Fibroblast of skin of scalp (primary cell): ENCODE measurements around the gene ZNF536.
A peak's percentile ranks its signal among the peaks of the same experiment; 100 is the strongest.
"Not testable (repeated sequence)": the region's sequence is repeated elsewhere in the genome, so short reads cannot be mapped to it uniquely, and the experiment has no call there.

Experiments
- DNase-seq: peaks from one replicate; pipeline ENCODE4 v3.0.0-alpha.2; 2013

The ZNF536 gene

GRCh38 chr19:30420316-30420715 is 48.1 kb downstream of the ZNF536 start:
- DNase-seq, result no peak

GRCh38 chr19:30420881-30421280 is 48.7 kb downstream of the ZNF536 start:
- no peak for DNase-seq

DNA sequence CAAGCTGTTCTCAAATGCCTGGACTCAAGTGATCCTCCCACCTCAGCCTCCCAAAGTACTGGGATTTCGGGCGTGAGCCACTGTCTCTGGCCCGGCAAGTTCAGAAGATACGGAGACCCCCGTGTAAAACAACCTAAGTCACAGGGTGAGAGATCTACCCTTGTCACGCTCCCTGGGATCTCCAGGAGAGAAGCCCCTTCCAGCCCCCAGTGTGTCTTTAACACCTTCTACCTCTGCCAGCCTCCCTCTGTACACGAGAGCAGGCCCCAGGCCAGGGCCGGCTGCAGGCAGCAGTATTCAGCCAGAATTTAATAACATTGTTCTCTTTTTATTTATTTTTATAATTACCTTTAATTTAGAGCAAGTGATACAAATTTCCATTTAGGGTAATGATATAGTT is 49.4 kb downstream of the ZNF536 start:
- no peak for DNase-seq

GRCh38 chr19:30423481-30423880 is 51.3 kb downstream of the ZNF536 start:
- no peak for DNase-seq

DNA sequence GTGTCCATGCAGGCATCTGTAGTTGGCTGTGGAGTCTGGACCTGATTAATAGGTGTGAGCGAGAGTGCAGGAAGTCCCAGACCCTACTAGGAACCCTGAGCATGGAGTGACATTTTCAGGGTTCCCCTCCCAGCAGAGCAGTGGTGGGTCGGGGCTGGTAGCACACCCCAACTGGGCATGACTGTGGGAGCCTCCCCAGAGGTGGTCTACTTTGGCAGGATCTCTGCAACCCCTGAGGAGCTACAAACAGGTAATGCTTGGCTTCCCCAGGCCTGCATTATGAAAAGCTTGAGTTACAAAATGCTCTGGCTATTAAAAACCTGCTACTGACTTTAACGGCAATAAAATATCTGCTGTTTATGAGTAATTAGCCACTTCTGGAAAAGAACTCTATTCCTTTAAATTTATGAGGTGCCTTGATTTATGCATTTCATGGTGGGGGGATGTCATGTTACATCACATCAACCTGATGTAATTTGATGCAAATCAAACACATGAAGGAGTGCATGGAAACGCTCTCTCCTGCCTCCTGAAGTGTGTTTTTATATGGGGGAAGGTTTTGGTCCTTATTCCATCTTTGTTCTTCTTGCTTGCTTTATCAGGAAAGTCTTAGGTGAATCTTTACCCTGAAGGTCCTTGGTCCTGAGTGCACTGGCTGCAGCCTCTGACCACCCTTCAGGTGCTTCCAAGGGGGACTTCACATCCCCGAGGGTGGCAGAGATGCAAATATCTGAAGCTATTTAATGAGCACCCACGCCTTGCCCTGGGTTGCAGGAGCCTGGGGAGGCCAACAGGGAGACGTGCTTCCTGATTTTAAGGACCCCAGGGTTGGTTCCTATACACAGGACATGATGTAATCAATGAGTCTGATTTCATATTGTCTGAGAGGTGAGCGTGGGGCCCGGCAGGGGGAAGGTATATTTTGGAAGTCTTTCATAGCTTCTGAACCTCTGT is 54.0 kb downstream of the ZNF536 start:
- no peak for DNase-seq

DNA sequence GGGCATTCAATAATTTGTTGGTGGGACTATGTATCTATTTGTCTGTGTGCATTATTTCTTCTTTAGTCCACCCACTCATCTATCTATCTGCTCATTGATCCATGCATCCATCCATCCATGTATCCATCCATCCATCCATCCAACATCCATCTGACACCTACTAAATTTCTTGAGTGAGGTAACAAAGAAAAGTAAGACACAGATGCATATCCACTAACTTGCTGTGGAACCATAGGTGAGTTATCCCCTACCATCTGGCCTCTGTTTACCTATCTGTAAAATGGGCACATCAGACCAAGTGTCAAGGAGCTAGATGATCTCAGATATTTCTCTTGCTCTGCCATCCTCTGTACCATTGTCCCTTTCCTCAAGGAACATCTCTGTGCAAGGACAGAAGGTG is 54.7 kb downstream of the ZNF536 start:
- DNase-seq, result no peak

DNA sequence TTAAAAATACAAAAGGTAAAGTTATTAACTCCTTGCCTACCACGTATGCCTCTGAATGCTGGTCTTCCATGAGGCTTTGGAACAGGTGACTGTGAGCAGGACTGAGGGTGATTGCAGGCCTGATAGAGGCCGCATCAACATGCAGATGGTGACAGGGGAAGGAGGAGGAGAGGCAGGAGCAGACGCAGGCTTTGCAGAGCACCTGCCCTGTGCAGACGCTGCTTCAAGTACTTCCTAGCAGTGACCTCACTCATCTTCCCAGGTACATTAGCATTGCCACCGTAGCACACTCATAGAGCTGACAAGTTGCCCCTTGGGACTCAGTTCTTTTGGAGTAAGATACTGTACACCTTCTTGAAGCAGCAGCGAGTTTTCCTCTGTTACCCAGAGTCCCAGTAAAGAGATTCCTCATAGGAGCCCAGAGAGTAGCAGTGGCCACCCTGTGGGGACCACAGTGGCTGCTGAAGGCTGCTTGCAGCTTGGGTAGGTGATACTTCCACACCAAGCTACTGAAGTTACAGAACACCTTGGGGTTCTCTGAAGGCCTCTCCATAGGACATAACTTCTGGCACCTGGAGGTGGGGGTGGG is 56.0 kb downstream of the ZNF536 start:
- no peak for DNase-seq

- DNase-seq, result no peak
These were observed 56.7 kb downstream of the ZNF536 start for GRCh38 chr19:30428844-30429243.

GRCh38 chr19:30430206-30430734 is 58.1 kb downstream of the ZNF536 start:
- no peak for DNase-seq

DNA sequence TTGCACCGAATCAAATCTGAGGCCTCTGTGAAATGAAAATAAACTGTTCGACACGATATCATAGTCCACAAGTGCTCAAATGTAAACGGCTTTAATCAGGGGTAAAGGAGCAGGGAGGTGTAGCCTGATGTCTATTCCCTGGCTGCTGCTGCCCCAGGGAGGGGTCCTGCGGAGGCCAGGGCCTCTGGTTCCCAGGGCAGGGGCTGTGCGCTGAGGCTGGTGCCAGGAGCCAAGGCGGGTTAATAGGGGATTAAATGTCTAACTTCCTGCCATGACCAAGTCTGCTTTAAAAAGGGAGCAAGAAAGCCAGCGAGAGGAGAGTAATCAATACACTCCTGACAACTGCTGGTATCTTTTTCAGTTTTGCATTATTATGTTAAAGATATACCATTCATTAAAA is 59.4 kb downstream of the ZNF536 start:
- no peak for DNase-seq

DNA sequence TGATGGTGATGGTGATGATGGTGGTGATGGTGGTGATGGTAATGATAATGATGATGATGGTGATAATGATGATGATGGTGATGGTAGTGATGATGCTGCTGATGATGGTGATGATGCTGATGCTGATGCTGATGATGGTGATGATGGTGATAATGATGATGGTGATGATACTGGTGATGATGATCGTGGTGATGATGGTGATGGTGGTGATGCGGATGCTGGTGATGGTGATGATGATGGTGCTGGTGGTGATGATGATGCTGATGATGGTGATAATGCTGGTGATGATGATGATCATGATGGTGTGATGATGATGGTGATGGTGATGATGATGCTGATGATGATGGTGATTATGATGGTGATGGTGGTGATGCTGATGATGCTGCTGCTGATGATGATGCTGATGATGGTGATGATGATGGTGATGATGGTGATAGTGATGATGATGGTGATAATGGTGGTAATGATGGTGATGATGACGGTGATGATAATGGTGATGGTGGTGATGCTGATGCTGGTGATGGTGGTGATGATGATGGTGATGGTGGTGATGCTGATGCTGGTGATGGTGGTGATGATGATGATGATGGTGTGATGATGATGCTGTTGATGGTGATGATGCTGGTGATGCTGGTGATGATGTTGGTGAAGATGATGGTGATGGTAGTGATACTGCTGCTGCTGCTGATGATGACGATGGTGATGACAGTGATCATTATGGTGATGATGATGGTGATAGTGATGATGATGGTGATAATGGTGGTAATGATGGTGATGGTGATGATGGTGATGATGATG is 62.8 kb downstream of the ZNF536 start:
- DNase-seq, result no peak

- DNase-seq, result no peak
These were observed 65.7 kb downstream of the ZNF536 start for GRCh38 chr19:30437869-30438268.

- no peak for DNase-seq
These were observed 67.1 kb downstream of the ZNF536 start for GRCh38 chr19:30439310-30439709.

DNA sequence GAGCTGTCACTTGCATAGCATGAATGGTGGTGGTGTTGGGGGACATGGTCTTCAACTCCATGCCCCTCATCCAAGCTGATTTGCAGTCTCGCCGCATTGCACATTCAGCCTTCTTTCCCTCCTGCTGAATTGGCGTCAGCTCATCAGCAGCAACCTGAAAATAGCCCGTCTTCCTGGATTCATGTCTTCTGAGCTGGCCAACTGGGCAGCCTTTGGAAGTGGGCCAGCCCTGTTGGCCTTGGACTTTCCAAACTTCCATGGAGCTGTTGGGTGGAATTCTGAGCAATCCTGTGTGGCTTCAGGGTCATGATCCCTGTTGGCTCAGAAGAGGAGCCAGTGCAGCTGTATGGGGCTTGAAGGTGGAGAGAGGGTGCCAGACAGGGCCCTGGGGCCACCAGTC is 68.8 kb downstream of the ZNF536 start:
- no peak for DNase-seq

GRCh38 chr19:30442674-30443073 is 70.5 kb downstream of the ZNF536 start:
- no peak for DNase-seq

DNA sequence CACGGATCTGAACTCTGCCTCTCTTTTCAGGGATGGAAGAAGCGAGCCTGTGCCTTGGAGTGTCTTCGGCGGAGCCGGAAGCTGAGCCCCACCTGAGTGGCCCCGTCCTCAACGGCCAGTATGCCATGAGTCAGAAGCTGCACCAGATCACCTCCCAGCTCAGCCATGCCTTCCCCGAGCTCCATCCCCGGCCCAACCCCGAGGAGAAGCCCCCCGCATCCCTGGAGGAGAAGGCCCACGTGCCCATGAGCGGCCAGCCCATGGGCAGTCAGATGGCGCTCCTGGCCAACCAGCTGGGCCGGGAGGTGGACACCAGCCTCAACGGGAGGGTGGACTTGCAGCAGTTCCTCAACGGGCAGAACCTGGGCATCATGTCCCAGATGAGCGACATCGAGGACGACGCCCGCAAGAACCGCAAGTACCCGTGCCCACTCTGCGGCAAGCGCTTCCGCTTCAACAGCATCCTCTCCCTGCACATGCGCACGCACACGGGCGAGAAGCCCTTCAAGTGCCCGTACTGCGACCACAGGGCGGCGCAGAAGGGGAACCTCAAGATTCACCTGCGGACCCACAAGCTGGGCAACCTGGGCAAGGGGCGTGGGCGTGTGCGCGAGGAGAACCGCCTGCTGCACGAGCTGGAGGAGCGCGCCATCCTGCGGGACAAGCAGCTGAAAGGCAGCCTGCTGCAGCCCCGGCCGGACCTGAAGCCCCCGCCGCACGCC is 71.5 kb downstream of the ZNF536 start:
- no peak for DNase-seq

DNA sequence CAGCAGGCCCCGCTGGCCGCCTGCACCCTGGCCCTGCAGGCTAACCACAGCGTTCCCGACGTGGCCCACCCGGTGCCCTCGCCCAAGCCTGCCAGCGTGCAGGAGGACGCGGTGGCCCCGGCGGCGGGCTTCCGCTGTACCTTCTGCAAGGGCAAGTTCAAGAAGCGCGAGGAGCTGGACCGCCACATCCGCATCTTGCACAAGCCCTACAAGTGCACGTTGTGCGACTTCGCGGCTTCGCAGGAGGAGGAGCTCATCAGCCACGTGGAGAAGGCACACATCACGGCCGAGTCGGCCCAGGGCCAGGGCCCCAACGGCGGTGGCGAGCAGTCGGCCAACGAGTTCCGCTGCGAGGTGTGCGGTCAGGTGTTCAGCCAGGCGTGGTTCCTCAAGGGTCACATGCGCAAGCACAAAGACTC is 72.1 kb downstream of the ZNF536 start:
- DNase-seq, result no peak

DNA sequence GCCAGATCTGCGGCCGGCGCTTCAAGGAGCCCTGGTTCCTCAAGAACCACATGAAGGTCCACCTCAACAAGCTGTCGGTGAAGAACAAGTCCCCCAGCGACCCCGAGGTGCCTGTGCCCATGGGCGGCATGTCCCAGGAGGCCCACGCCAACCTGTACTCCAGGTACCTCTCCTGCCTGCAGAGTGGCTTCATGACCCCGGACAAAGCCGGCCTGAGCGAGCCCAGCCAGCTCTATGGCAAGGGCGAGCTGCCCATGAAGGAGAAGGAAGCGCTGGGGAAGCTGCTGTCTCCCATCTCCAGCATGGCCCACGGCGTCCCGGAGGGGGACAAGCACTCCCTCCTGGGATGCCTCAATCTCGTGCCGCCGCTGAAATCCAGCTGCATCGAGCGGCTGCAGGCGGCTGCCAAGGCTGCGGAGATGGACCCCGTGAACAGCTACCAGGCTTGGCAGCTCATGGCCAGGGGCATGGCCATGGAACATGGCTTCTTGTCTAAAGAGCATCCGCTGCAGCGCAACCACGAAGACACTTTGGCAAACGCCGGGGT is 72.6 kb downstream of the ZNF536 start:
- no peak for DNase-seq

GRCh38 chr19:30445385-30445784 is 73.2 kb downstream of the ZNF536 start:
- no peak for DNase-seq

DNA sequence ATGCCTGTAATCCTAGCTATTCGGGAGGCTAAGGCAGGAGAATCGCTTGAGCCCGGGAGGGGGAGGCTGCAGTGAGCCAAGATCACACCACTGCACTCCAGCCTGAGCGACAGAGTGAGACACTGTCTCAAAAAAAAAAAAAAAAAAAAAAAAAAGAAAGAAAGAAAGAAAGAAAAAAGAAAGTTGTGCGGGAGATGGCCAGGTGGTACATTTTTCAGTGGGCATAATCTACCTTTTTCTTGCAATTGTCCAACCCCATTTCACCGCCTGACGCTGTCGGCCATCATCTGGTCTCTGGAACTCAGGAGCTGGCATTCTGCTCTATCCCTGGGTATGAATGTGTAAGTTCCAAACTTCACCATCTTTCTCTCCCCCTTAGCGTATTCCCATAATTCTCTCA is 73.9 kb downstream of the ZNF536 start:
- not testable (repeated sequence) for DNase-seq

- DNase-seq, result peak; percentile 87
These were observed 74.8 kb downstream of the ZNF536 start for GRCh38 chr19:30446850-30447552.

DNA sequence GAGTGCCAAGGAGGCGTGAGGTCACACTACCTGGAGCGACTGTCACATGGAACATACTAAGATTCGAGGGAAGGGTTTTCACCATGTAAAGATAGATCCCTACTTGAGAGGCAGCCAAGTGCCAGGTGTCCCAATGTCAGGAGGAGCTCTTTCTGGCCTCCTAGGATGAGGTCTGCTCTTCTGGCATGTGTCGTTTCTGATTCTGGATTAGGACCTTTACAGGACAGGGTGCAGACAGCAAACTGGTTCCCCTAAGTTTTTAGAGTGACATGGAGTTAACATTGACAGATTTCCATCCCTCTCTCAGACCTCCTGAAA is 75.3 kb downstream of the ZNF536 start:
- DNase-seq, result no peak
